Esophagus (tissue), 2 donors: ENCODE results near the gene SLC12A1. TPM values are rescaled to one million over a fixed set of nuclear protein-coding genes. Genes with fewer than 3 reads are reported as not detected.
"Not testable (repeated sequence)": the region's sequence is repeated elsewhere in the genome, so short reads cannot be mapped to it uniquely, and the experiment has no call there.

Source experiments
- H3K27ac ChIP-seq, 2 donors: one replicate each; pipeline ENCODE4 v1.5.1; 2013; ENCODE audit warnings: low read depth in 2 of 2, mild to moderate bottlenecking in 2 of 2, inconsistent platforms in 1 of 2, low read length in 1 of 2, moderate library complexity in 1 of 2
- H3K27me3 ChIP-seq, 2 donors: one replicate each; pipeline ENCODE4 v1.6.1; 2013; ENCODE audit warnings: low read length in 2 of 2, control low read depth in 1 of 2, mild to moderate bottlenecking in 1 of 2; ENCODE audit not compliant: insufficient read depth in 2 of 2, control insufficient read depth in 1 of 2
- H3K36me3 ChIP-seq, 2 donors: one replicate each; pipeline ENCODE4 v1.6.1; 2013; ENCODE audit warnings: low read length in 1 of 2; ENCODE audit not compliant: control insufficient read depth in 2 of 2, insufficient read depth in 2 of 2
- H3K4me1 ChIP-seq, 2 donors: one replicate each; pipeline ENCODE4 v1.6.1; 2013; ENCODE audit warnings: low read length in 1 of 2; ENCODE audit not compliant: control insufficient read depth in 2 of 2, insufficient read depth in 2 of 2
- H3K4me3 ChIP-seq, 2 donors: one replicate each; pipeline ENCODE4 v1.5.1; 2013; ENCODE audit warnings: low read length in 2 of 2, mild to moderate bottlenecking in 2 of 2, low read depth in 1 of 2, moderate library complexity in 1 of 2
- H3K9me3 ChIP-seq, 2 donors: one replicate each; pipeline ENCODE4 v1.6.1; 2013; ENCODE audit warnings: mild to moderate bottlenecking in 2 of 2, low read depth in 1 of 2, low read length in 1 of 2, moderate library complexity in 1 of 2; ENCODE audit not compliant: control insufficient read depth in 2 of 2, insufficient read depth in 1 of 2
- WGBS, 2 donors: extraction: QIAGEN DNeasy Blood & Tissue Kit; methylation state at CpG; one replicate each; pipeline ENCODE4 v1.1.7; 2013; 5-methylcytosine and 5-hydroxymethylcytosine counted together
- polyA plus RNA-seq, 2 donors: library from polyadenylated mRNA; stranded (reverse); fragments of 200-250 nt; gene quantifications; one replicate each; pipeline ENCODE4 v1.2.3, GENCODE V29; 2013
- donor health status: healthy with polysubstance abuse.
- donor health status: Bipolar disorder and iron deficiency.

SLC12A1 gene
- polyA plus RNA-seq, 2 donors, result not detected

DNA sequence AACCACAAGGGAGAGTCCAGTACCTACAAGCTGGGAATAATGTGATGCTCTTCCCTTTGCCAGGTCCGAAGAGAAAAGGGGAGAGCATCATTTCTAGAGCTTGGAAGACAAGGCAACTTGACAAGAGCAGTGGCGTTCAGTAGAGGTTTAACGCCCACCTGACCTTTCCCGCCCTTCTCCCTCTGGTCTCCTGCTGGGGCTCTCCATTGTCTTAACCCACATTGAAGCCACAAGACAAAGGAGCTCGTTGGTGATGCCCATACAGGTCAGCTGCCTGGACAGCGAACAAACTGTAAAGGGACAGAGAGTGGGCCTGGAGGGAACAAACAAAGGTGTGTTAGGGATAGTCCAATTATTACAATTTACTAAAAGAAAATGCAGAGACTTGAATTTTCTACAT is 112.0 kb downstream of the SLC12A1 start:
- no peak overlapping the region for H3K27ac ChIP-seq
- H3K4me1 ChIP-seq, result peaks cover 0 to 2% of the 10 kb centered on the region in 2 donors
- no peaks in the 10 kb centered on the region for H3K36me3 ChIP-seq
- WGBS, 2 donors, result 63 to 66% methylated on average over 6 of the region's 6 CpGs
- no peaks in the 10 kb centered on the region for H3K27me3 ChIP-seq
- H3K9me3 ChIP-seq, result no peaks in the 10 kb centered on the region
- H3K4me3 ChIP-seq, result no peak overlapping the region

DNA sequence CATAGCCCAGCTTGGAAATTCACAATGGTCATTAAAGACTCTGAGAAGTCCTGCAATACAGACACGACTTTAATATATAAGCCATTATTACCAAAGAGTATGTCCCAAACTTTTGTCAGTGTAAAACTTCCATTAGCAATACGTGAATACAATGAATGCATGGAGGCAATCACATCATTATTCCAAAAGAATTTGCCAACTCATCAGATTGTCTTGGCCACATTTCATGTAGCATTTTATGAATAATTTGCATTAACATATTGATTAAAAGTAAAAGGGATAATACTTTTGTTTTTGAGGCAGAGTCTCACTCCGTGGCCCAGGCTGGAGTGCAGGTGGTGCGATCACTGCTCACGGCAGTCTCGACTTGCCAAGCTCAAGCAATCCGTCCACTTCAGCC is 117.2 kb downstream of the SLC12A1 start:
- Histone ChIP-seq H3K4me1 (no peaks in the 10 kb centered on the region), H3K9me3 (no peaks in the 10 kb centered on the region), H3K36me3 (no peaks in the 10 kb centered on the region), H3K4me3 (no peak overlapping the region), H3K27ac (no peak overlapping the region), H3K27me3 (no peaks in the 10 kb centered on the region)
- WGBS, 2 donors, result 92 to 96% methylated on average over 7 of the region's 7 CpGs

DNA sequence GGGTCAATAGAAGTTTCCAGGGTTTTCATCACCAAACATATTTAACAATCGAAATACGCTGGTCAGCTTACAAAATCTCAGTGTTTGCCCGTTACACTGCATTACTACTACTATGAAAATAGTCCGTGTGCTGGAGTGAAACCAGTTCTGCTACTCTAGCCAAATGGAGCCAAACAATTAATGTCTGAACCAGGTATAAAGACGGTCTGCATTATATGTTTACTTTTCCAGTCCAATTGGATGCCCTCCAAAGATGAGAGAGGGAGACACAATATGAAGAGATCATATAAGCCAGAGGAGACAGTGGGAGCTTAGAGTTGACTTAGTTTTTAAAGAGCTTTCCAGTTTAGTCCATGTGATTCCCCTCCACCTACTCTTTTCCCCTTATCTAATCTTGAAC is 118.8 kb downstream of the SLC12A1 start:
- Histone ChIP-seq H3K9me3 (no peaks in the 10 kb centered on the region), H3K27ac (no peak overlapping the region), H3K4me1 (no peaks in the 10 kb centered on the region), H3K27me3 (no peaks in the 10 kb centered on the region), H3K4me3 (no peak overlapping the region), H3K36me3 (no peaks in the 10 kb centered on the region)
- 42 to 53% methylated on average over 5 of the region's 5 CpGs for WGBS, 2 donors

DNA sequence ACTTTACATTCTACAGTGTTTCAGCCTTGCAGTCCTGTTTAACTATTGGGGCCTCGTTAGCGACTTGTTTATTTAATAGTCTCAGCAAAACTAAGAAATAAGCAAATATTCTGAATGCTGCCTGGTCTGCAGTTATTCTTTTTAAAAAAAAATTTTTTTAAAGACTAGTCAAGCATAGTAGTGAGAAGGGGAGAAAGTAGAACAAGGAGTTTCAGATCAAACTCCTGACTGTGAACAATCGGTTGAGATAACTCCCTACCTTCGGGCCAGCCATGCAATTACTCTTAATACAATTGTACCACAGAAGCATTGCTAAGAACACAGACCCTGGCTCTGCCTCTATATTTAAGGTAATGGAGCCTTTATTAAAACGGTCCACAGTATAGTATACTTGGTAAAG is 119.3 kb downstream of the SLC12A1 start:
- H3K4me3 ChIP-seq, result no peak overlapping the region
- no peaks in the 10 kb centered on the region for H3K36me3 ChIP-seq
- H3K27me3 ChIP-seq, result no peaks in the 10 kb centered on the region
- no peaks in the 10 kb centered on the region for H3K9me3 ChIP-seq
- 67 to 77% methylated on average over 5 of the region's 5 CpGs for WGBS, 2 donors
- no peak overlapping the region for H3K27ac ChIP-seq
- H3K4me1 ChIP-seq, result no peaks in the 10 kb centered on the region

DNA sequence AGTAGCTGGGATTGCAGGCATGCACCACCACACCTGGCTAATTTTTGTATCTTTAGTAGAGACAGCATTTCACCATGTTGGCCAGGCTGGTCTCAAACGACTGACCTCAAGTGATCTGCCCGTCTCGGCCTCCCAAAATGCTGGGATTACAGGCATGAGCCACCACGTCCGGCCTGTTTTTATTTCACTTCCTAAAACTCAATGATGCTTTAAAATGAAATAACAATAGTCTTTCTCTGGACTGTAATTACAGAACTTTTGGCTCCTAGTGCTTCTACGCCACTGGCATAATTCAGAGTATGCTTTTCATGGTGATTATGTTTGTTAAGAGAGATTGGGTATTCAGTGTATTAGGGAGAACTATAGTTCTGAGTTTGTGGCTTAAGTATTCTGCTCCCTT is 120.1 kb downstream of the SLC12A1 start:
- WGBS, 2 donors, result 91 to 97% methylated on average over 6 of the region's 6 CpGs
- not testable (repeated sequence) for H3K27ac ChIP-seq, H3K4me1 ChIP-seq, H3K4me3 ChIP-seq, H3K36me3 ChIP-seq, H3K9me3 ChIP-seq, H3K27me3 ChIP-seq

DNA sequence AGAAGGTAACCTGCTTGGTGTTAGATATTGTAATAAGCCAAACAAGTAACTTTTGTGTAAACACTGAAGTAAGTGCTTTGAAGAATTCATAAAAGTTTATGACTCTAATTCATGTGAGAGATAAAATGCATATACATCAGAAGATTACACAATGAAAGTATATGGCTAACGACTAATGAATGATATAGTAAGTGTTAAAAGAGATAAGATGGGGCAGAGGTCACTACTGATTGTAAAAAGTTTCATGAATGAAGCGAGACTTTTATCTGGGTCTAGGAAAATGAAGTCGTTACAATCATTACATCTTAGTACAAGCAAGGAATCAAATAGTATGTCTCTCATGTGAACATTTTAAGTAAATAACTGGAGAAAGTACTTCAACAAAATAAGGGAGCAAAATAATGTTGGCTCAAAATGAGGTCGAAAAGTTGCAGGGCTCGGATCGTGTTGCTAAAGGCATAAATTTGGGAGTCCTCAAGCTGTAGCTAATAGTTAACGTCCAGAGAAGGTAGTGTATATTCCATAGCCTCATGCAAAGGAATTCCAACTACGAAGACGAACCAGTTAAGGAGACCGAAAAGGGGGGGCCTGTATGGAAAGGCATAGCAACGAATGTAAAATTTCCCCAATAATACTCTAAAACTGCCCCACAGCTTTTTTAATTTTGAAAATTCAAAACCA is 124.1 kb downstream of the SLC12A1 start:
- Histone ChIP-seq H3K4me1 (peaks cover 0 to 3% of the 10 kb centered on the region in 2 donors), H3K27me3 (no peaks in the 10 kb centered on the region), H3K4me3 (peak overlapping the region in 1 of 2 donors; percentile 70), H3K27ac (peak overlapping the region in 1 of 2 donors; percentile 96), H3K36me3 (no peaks in the 10 kb centered on the region), H3K9me3 (no peaks in the 10 kb centered on the region)
- WGBS, 2 donors, result 17 to 19% methylated on average over 11 of the region's 11 CpGs

DNA sequence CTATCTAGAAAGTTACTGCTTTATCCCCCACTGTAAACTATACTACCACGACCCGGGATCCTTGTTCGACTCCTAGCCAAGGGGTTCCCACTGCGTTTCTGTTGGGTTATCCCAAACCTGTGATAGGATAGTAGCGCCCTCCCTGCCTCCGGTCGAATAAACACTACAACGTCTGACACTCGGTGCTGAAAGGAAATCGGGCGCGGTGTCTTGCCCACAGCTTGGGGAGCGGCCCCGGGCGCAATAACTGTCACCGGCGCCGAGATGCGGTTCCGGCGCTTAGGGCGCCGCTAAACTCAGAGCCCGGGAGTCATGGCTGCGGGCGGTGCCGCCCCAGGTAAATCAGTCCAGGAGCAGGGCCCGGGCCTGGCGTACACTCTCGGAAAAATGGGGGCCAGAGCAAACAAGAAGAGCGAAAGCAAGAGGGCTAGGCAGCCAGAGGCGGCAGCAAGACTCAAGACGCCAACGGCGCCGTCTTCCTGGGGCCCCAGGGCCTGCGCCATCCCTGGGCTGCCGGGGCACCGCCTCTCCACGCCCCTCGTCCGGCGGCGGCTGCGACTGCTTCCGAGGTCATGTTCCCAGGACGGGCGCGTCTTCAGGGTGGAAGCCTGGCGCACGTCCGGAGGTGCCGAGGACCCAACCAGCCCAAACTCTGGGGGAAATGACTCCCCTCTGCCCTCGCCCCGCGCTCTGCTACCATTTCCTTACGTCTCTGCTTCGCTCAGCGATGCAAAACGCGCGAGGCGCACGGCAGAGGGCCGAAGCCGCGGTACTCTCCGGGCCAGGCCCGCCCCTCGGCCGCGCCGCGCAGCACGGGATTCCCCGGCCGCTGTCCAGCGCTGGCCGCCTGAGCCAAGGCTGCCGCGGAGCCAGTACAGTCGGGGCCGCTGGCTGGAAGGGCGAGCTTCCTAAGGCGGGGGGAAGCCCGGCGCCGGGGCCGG is 125.0 kb downstream of the SLC12A1 start, which contains the start of gene DUT:
Gene DUT, plus strand, starts transcription at position 575 of the 941 bp plus-strand sequence. Its CDS starts 87 bp downstream, at position 662.
- H3K27me3 ChIP-seq, result no peaks in the 10 kb centered on the region
- no peaks in the 10 kb centered on the region for H3K9me3 ChIP-seq
- peaks cover 0 to 3% of the 10 kb centered on the region in 2 donors for H3K36me3 ChIP-seq
- H3K27ac ChIP-seq, result peak within 1 kb of the TSS; percentile 87 to 96
- H3K4me3 ChIP-seq, result peak within 1 kb of the TSS; percentile 70 to 99
- 0 to 1% methylated on average over 73 to 89 of the region's 89 CpGs for WGBS, 2 donors
- peaks cover 0 to 3% of the 10 kb centered on the region in 2 donors for H3K4me1 ChIP-seq

DNA sequence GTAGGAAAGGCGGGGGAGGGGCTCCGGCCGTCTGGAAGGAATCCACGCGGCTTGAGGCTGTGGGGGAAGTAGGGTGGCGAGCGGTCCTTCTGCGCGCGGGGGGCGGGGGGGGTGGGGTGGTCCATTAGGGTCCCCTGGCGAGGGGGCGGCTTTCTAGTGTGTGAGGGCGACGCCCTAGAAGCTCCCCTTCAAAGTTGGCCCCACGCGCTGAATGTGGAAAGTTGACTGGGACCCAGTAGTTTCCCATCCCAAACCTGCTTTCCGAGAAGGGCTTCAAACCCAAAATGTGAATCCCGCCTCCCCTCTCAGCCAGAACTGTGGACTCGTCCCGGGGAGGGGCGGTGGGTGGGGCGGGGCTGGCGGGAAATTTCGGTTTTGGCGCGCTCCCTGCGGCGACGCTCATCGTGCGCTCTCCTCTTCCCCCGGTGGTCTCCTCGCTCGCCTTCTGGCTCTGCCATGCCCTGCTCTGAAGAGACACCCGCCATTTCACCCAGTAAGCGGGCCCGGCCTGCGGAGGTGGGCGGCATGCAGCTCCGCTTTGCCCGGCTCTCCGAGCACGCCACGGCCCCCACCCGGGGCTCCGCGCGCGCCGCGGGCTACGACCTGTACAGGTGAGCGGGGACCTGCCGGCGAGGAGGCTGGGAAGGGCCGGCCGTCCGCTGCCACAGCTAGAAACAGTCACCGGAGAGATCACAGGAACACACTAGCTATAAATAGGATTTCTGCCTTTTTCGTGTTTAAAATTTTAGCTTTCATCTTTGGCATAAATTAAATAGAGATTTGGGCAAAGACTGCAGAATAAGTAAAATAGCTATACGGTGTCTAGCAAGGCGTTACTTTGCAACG is 125.9 kb downstream of the SLC12A1 start:
- H3K27ac ChIP-seq, result peak overlapping the region; percentile 87 to 96
- H3K9me3 ChIP-seq, result no peaks in the 10 kb centered on the region
- 0 to 1% methylated on average over 52 to 64 of the region's 64 CpGs for WGBS, 2 donors
- no peaks in the 10 kb centered on the region for H3K27me3 ChIP-seq
- H3K36me3 ChIP-seq, result peaks cover 0 to 6% of the 10 kb centered on the region in 2 donors
- peaks cover 0 to 3% of the 10 kb centered on the region in 2 donors for H3K4me1 ChIP-seq
- peak overlapping the region; percentile 70 to 99 for H3K4me3 ChIP-seq

DNA sequence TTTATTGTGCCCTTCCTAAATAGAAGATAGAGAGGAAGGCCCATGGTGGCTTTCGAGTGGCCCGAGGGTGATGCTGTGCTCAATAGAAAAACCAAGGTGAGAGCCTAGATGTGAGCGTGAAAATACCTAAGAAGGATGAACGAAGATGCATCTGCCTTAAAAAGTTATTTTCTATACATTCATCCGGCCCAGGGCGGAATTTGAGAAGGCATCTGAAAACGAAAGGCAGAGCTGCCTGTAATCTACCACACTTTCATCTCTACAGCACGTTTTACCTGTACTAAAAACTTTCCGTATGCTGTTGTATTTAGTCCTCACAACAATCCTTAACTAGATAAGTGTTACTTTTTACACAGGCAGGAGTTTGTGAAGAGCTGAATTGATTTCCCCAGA is 126.5 kb downstream of the SLC12A1 start:
- peak overlapping the region in 1 of 2 donors; percentile 70 for H3K4me3 ChIP-seq
- no peaks in the 10 kb centered on the region for H3K27me3 ChIP-seq
- 28 to 34% methylated on average over 9 of the region's 9 CpGs for WGBS, 2 donors
- H3K36me3 ChIP-seq, result peaks cover 0 to 6% of the 10 kb centered on the region in 2 donors
- no peaks in the 10 kb centered on the region for H3K9me3 ChIP-seq
- peaks cover 0 to 3% of the 10 kb centered on the region in 2 donors for H3K4me1 ChIP-seq
- no peak overlapping the region for H3K27ac ChIP-seq
